Astrocyte of the spinal cord (primary cell): ENCODE results near the gene ARHGEF7.

Source experiments
- DNase-seq: peaks from one replicate; pipeline ENCODE4 v3.0.0; 2011; ENCODE audit warnings: low read depth, low spot score
- H3K4me3 ChIP-seq: 2 replicates; pipeline ENCODE4 v1.5.1; 2011; ENCODE audit warnings: low read depth, mild to moderate bottlenecking, low read length, moderate library complexity
- in situ Hi-C: cut with HindIII; loops from 2 replicates; pipeline ENCODE4 v1.10.0; 2017; ENCODE audit warnings: low sequenced_read_pairs
- TF ChIP-seq, protein P1 (sequence below): IDR thresholded peaks from 2 replicates; pipeline ENCODE4 v1.5.1; 2012; ENCODE audit warnings: low read depth, mild to moderate bottlenecking, low read length, inconsistent platforms

The ARHGEF7 gene

DNA sequence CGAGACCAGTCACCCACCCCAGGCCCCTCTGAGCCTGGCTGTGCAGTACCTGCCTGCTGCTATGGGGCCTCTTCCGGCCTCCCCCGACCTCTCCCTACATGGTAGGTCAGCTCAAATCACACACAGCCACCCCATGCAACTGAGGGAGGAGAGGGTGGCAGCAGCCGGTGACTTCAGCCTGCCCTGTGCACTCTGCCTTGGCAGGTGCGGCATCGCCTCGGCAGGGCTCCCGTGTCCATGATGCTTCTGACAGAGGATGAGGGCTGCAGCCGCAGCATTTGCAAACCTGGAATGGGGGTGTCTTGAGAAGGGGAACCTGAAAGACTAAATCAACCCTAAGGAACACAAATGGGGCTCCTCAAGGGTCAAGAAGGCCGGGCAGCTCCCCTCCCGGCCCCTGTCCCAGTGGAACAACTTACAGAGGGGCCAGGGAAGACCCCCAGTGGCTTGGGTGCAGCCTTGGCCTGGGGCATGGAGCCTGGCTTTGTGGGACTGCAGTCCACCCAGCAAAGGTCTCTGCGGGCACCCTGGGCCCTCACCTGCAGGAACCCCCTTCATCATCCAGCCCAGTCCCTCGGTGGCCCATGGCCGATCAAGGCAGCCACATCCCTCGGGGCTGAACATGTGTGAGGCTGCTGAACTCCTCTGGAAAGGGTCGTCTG, 212.0 kb downstream of the ARHGEF7 start:
- in situ Hi-C loops: no loop called here
- H3K4me3 ChIP-seq: no peak overlapping the region
- TF ChIP-seq, protein P1, sequence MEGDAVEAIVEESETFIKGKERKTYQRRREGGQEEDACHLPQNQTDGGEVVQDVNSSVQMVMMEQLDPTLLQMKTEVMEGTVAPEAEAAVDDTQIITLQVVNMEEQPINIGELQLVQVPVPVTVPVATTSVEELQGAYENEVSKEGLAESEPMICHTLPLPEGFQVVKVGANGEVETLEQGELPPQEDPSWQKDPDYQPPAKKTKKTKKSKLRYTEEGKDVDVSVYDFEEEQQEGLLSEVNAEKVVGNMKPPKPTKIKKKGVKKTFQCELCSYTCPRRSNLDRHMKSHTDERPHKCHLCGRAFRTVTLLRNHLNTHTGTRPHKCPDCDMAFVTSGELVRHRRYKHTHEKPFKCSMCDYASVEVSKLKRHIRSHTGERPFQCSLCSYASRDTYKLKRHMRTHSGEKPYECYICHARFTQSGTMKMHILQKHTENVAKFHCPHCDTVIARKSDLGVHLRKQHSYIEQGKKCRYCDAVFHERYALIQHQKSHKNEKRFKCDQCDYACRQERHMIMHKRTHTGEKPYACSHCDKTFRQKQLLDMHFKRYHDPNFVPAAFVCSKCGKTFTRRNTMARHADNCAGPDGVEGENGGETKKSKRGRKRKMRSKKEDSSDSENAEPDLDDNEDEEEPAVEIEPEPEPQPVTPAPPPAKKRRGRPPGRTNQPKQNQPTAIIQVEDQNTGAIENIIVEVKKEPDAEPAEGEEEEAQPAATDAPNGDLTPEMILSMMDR: no peak
- no peak for DNase-seq

DNA sequence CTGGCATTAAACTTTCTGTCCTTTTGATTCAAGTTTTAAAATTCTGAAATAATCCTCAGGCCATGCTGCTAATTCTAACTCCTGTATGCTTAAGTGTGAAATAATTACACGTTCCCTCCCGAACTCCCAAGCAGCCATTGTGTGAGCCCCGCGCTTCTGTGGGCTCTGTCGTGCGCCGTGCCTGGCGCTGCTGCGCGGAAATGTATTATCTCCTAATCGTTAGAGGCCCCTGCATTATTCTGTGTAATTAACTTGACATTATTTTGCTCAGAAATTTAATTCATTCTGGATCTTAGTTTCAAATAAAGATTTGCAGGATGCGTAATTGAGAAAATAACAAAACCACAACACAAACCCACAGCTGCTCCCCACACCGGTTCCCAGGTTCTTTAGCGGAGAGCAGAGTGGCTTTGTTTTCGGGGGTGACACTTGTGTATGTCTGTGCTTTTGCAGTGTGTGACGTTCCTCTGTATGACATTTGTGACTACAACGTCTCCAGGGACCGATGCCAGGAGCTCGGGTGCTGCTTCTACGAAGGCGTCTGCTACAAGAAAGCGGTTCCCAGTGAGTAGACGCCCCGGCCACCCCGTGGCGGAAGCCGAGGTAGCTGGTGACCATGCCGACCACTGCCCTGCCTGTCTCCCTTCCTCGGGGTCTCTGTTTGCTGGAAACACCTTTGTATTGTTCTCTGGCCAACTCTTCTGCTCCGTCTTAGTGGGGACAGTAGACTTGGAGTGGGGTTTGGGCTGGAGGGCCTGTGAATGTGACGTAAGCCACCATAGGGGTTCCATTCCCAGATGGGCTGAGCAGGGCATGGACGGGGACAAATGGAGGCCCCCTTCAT, 212.8 kb downstream of the ARHGEF7 start:
- no peak for DNase-seq
- in situ Hi-C loops: no loop called here
- TF ChIP-seq, protein P1: no peak
- H3K4me3 ChIP-seq: no peak overlapping the region

DNA sequence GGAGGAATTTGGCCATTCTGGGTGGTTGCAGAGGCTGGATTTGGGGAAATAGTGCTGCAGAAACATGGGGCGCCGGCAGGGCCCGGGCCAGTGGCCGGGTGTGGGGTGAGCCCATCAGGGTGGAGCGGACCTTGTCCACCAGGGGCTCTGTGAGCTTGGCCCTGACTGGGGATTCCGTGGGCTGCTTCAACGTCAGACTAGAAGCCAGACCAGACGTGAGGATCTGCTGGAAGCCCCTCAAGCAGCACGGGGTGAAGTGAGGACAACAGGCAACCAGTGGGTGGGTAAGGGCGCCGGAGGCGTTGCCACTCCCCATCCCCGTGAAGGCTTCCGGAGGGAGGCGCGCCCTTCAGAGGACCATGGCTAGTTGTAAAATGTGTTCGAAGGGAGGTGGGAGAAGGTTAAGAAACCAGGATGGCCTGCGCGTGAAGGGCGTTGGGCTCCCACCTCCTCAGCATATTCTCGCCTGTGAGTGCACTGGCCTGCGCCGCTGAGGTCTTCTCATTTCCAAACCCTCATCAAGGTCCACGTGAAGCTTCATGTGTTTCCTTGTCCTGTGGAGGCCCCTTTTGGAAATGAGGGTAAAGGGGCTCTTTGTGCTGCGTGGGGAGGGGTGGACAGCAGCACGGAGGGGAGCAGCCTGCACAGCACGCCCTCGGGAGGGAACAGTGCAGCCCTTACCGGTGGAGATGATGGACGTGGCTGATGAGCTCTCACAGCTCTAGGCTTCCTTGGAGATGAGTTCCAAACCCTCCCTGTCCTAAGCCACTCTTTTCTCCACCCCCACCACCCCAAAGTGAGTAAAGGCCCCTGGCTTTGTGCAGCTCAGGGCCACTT, 213.7 kb downstream of the ARHGEF7 start:
- in situ Hi-C loops: no loop called here
- TF ChIP-seq, protein P1: no peak
- DNase-seq: no peak
- no peak overlapping the region for H3K4me3 ChIP-seq

DNA sequence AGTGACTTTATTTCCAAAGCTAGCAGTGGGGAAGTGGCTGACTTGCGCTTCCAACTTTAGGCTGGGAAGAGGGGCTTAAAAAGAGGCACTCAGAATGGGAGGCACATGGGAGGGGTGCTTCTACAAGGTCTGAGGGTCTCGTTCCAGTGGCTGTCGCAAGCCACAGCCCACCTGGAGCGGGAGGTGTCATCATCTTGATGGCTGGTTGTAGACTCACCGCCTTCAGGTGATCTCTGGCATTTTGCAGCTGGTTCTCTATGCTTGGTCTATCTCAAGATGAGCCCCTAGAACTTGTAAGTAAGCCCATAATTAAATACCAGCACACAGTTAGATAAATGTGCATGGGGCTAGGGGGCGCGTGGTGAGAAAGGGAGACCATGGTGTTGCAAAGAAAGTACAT, 214.5 kb downstream of the ARHGEF7 start:
- in situ Hi-C loops: no loop called here
- DNase-seq: no peak
- TF ChIP-seq, protein P1: no peak
- H3K4me3 ChIP-seq: no peak overlapping the region

DNA sequence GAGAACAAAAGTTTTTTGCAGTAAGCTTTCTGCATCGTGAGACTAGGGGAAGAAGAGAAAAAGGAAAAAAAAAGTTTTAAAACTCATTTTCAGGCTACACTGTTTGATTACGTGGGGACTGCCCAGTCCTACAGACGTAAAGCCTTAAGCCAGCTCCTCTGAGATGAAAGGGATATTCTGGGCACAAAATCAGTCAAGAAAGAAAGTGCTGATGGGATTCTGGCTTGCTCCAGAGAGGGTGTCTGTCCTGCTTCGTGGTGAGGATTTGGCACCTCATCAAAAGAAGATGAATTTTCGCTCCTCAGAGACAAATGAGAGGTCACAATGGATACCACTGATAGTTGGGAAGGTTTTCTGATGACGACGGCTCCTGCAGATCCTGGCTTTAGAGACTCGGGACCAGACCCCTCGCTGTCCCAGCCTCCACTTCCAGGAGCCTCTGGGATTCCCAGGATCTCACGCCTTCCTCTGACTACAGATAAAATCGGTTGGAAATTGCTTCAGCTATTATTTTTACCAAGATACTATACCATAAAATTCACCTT, 215.0 kb downstream of the ARHGEF7 start:
- TF ChIP-seq, protein P1: no peak
- no peak overlapping the region for H3K4me3 ChIP-seq
- in situ Hi-C loops: no loop called here
- DNase-seq: no peak

DNA sequence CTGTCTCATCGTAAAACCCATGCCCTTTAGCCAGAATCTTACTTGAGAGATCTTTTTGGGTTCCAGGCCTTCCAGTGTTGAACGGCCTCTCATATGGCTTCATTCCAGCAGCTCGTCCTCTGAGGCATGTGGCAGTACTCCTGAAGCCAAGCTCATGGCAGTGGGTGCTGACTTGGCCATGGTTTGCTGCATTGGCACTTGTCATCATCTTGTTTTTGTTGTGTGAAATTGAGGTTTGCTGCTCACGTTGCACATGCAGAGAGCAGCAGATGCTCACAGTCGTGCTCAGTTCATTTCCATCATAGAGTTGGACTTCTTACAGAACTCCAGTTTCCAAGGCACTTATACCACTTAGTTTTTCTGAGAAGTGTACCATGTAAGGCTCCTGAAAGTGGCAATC, 220.2 kb downstream of the ARHGEF7 start:
- no peak for DNase-seq
- TF ChIP-seq, protein P1: no peak
- in situ Hi-C loops: no loop called here
- H3K4me3 ChIP-seq: no peak overlapping the region
